ENCODE data around the gene APPL1. TPM values are rescaled to one million over a fixed set of nuclear protein-coding genes. Genes with fewer than 3 reads are reported as not detected.

The APPL1 gene
- total RNA-seq, 6 experiments from 2014 or later = 17.3 to 25.2 (median 24.0) TPM

DNA sequence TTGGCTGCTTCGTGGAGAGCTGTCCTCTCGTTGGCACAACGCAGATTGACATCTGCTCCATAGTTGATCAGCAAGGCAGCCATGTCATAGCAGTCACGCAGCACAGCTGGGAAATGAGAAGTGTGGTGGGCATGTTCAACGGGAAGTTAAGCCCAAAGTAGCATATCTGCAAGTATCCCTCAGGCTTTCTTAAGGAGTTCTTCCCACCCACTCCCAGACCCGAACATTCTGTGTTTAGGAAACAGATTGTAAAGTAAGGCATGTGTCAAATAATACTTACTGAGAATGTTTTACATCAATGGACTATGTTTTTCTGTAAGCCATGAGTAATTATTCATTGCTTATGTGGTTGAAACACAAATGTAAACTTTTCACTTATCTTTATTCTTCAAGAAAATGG is 55.8 kb downstream of the APPL1 start:
- Mint-ChIP-seq H3K36me3 (ENCODE audit: low read depth) (peaks cover 5% of the 10 kb centered on the region), H3K27me3 (ENCODE audit: insufficient read depth) (peaks cover 11% of the 10 kb centered on the region), H3K4me1 (ENCODE audit: low read depth) (peaks cover 20% of the 10 kb centered on the region), H3K4me3 (no peak overlapping the region), H3K9me3 (peaks cover 6% of the 10 kb centered on the region; the same call in 1 of the 2 replicates), H3K27ac (no peak overlapping the region)
- TF ChIP-seq, protein P1, sequence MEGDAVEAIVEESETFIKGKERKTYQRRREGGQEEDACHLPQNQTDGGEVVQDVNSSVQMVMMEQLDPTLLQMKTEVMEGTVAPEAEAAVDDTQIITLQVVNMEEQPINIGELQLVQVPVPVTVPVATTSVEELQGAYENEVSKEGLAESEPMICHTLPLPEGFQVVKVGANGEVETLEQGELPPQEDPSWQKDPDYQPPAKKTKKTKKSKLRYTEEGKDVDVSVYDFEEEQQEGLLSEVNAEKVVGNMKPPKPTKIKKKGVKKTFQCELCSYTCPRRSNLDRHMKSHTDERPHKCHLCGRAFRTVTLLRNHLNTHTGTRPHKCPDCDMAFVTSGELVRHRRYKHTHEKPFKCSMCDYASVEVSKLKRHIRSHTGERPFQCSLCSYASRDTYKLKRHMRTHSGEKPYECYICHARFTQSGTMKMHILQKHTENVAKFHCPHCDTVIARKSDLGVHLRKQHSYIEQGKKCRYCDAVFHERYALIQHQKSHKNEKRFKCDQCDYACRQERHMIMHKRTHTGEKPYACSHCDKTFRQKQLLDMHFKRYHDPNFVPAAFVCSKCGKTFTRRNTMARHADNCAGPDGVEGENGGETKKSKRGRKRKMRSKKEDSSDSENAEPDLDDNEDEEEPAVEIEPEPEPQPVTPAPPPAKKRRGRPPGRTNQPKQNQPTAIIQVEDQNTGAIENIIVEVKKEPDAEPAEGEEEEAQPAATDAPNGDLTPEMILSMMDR (IDR thresholded peaks at IDR 0.05) = no peak
- DNase-seq = no peak

DNA sequence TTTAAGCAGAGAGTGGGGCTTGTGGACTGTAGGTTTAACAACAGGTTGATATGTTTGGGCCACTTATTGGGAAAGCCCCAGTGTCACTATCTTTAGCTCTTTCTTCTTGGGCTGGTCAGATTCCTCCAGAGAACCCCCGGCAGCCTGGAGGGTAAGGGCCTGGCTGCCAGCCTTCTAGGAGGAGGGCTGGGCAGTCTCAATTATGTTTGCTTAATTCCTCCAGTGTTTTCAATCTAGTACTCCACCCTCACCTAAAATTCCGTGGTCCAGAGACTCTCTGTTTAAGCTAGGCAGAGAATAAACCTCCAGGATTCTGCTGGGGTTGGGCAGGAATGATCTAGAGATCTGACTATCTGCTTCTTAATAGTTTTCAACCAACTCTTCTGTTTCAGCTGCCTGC is 59.7 kb downstream of the APPL1 start:
- TF ChIP-seq, protein P1 (IDR thresholded peaks at IDR 0.05) = no peak
- Mint-ChIP-seq H3K36me3 (ENCODE audit: low read depth) (peaks cover 5% of the 10 kb centered on the region; the same call in 1 of the 2 replicates), H3K27me3 (ENCODE audit: insufficient read depth) (peaks cover 16% of the 10 kb centered on the region), H3K4me1 (ENCODE audit: low read depth) (peaks cover 7% of the 10 kb centered on the region), H3K4me3 (no peak overlapping the region), H3K9me3 (peaks cover 6% of the 10 kb centered on the region; the same call in 1 of the 2 replicates), H3K27ac (no peak overlapping the region)
- no peak for DNase-seq

DNA sequence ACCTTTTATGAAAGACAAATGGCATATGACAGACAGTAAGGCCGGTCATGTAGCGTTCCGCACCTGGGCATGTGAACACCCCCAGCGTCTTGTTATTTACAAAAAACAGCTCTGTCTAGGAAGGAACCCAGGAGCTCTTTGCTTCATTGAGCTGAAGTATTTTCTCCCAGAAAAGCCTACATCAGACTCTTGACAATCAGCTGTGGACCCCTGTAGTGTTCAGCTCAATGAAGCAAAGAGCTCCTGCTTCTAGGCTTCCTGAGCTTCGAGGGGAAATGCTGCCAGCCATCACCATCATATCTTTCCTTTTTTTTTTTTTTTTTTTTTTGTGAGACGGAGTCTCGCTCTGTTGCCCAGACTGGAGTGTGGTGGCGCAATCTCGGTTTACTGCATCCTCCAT is 60.9 kb downstream of the APPL1 start:
- Mint-ChIP-seq H3K27me3 (ENCODE audit: insufficient read depth) (peaks cover 15% of the 10 kb centered on the region), H3K36me3 (ENCODE audit: low read depth) (peaks cover 5% of the 10 kb centered on the region; the same call in 1 of the 2 replicates), H3K4me1 (ENCODE audit: low read depth) (no peaks in the 10 kb centered on the region), H3K4me3 (no peak overlapping the region), H3K9me3 (peaks cover 6% of the 10 kb centered on the region; the same call in 1 of the 2 replicates), H3K27ac (no peak overlapping the region)
- TF ChIP-seq, protein P1 (IDR thresholded peaks at IDR 0.05) = no peak
- DNase-seq = no peak

DNA sequence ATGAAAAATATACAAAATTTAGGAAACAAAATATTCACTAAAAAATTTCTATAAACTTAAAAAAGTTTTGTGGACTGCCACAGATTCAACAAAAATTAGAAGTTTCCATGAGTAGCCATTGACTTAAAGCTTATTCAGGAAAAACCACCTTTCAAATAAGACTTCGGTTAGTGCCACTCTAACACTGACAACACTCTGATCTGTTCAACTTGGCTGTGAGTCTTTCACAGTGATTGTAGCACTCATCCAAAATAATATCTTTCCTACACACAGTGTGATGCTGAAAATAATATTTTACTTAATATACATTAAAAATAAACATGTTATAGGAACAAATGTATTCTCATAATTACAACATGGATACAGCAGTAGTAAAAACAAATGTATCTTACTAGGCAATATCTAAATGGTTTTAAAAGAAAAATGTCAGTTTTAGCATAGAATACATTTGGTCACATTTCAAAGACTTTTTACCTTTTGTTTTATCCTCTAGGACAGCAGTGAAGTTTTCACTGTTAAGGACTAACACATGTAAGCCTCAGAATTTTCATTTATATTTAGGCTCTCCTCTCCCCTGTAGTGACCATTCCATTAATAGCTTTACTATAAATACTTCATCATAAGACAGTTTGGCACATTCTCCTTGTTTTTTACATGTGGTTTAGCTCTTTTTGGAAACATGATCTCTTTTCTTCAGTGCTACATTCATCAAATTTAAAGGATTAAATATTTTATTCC is 64.8 kb downstream of the APPL1 start, which contains the start of gene ASB14:
Gene ASB14, minus strand, starts transcription at position 527 of the 738 bp plus-strand sequence. CDS start 652 bp downstream, outside the sequence.
- peaks cover 14% of the 10 kb centered on the region for H3K27me3 Mint-ChIP-seq (ENCODE audit: insufficient read depth)
- no peak for DNase-seq
- H3K27ac Mint-ChIP-seq = no peak within 1 kb of the TSS
- no peaks in the 10 kb centered on the region for H3K4me1 Mint-ChIP-seq (ENCODE audit: low read depth)
- no peak within 1 kb of the TSS for H3K4me3 Mint-ChIP-seq
- H3K9me3 Mint-ChIP-seq = no peaks in the 10 kb centered on the region
- no peaks in the 10 kb centered on the region for H3K36me3 Mint-ChIP-seq (ENCODE audit: low read depth)
- TF ChIP-seq, protein P1 (IDR thresholded peaks at IDR 0.05) = no peak

DNA sequence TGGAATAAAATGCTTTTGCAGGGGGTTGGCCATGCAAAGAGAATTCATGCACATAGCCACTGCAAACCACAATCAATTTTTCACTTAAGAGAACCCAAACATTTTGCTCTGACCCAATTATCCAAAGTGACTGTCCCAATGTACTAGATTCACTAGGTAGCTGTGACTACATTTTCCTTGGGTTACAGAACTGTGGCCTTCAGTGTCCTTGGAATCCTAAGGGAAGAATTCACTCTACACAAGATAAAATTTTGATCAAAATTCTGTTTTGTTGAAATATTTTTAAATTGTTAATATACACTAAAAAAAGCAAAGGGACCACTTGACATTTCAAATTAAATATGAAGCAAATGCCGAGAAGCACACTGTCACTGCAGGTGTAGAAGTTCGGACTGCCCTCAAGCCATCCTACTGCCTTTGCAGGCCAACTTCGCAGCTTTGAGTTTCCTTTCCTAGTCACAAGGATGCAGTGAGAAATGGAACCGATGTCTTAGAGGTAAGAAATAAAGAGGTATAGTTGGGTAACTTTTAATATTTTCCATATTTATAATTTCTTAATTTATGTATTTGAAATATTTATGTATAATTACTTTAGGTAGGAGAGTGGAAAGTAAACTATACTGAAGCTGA is 65.5 kb downstream of the APPL1 start:
- DNase-seq = no peak
- no peaks in the 10 kb centered on the region for H3K36me3 Mint-ChIP-seq (ENCODE audit: low read depth)
- TF ChIP-seq, protein P1 (IDR thresholded peaks at IDR 0.05) = no peak
- no peak overlapping the region for H3K4me3 Mint-ChIP-seq
- H3K27me3 Mint-ChIP-seq (ENCODE audit: insufficient read depth) = peaks cover 15% of the 10 kb centered on the region
- H3K27ac Mint-ChIP-seq = no peak overlapping the region
- no peaks in the 10 kb centered on the region; the same call in 1 of the 2 replicates for H3K4me1 Mint-ChIP-seq (ENCODE audit: low read depth)
- no peaks in the 10 kb centered on the region for H3K9me3 Mint-ChIP-seq

Data from HFFc6 (cell line).